Liver (tissue), 9 donors: Measurements from ENCODE around the gene MAP3K4. TPM values are rescaled to one million over a fixed set of nuclear protein-coding genes. Genes with fewer than 3 reads are reported as not detected.

Source experiments
- DNase-seq: peaks from one replicate; pipeline ENCODE4 v3.0.0-alpha.2; 2017; ENCODE audit warnings: low spot score
- H3K27ac ChIP-seq, 2 donors: one replicate each; pipeline ENCODE4 v1.7.0; 2013; ENCODE audit warnings: inconsistent platforms in 2 of 2, low read length in 2 of 2, control low read depth in 1 of 2, low read depth in 1 of 2, mild to moderate bottlenecking in 1 of 2
- H3K27me3 ChIP-seq, 4 donors: one replicate each; pipeline versions ENCODE4 v1.6.1 to v1.7.0; 2013; ENCODE audit warnings: low read length in 3 of 4, inconsistent platforms in 1 of 4, mild to moderate bottlenecking in 1 of 4, moderate library complexity in 1 of 4; ENCODE audit not compliant: control insufficient read depth in 4 of 4, insufficient read depth in 4 of 4
- H3K36me3 ChIP-seq, 4 donors: one replicate each; pipeline versions ENCODE4 v1.6.1 to v1.7.0; 2013; ENCODE audit warnings: low read length in 3 of 4, mild to moderate bottlenecking in 3 of 4, low read depth in 1 of 4, moderate library complexity in 1 of 4; ENCODE audit not compliant: control insufficient read depth in 4 of 4, insufficient read depth in 3 of 4
- H3K4me1 ChIP-seq, 4 donors: one replicate each; pipeline versions ENCODE4 v1.6.1 to v1.7.0; 2013; ENCODE audit warnings: low read length in 3 of 4, mild to moderate bottlenecking in 3 of 4, moderate library complexity in 1 of 4; ENCODE audit not compliant: control insufficient read depth in 4 of 4, insufficient read depth in 4 of 4
- H3K4me3 ChIP-seq, 3 donors: one replicate each; pipeline versions ENCODE4 v1.6.1 to v1.7.0; 2013; ENCODE audit warnings: low read length in 3 of 3, control low read depth in 1 of 3, low read depth in 1 of 3, mild to moderate bottlenecking in 1 of 3
- H3K9ac ChIP-seq, 2 donors: one replicate each; pipeline ENCODE4 v1.7.0; 2013; ENCODE audit warnings: low read length in 2 of 2, mild to moderate bottlenecking in 2 of 2, moderate library complexity in 2 of 2, control low read depth in 1 of 2, low read depth in 1 of 2
- H3K9me3 ChIP-seq, 4 donors: one replicate each; pipeline versions ENCODE4 v1.6.1 to v1.7.0; 2013; ENCODE audit warnings: low read length in 3 of 4; ENCODE audit not compliant: control insufficient read depth in 4 of 4
- FOXA1 ChIP-seq: IDR thresholded peaks from 2 replicates; pipeline ENCODE4 v1.6.1; 2016; ENCODE audit warnings: antibody characterized with exemption
- FOXA2 ChIP-seq: IDR thresholded peaks from 2 replicates; pipeline ENCODE4 v1.6.1; 2016; ENCODE audit warnings: antibody characterized with exemption
- GABPA ChIP-seq, 2 donors: IDR thresholded peaks in 1 of 2; conservative IDR thresholded peaks in 1 of 2; 2 replicates each; pipeline ENCODE4 v1.6.1; 2016; ENCODE audit warnings: antibody characterized with exemption in 2 of 2, mild to moderate bottlenecking in 1 of 2, moderate library complexity in 1 of 2
- NR2F2 ChIP-seq: IDR thresholded peaks from 2 replicates; pipeline ENCODE4 v1.6.1; 2016; ENCODE audit warnings: antibody characterized with exemption
- RAD21 ChIP-seq, 2 donors: IDR thresholded peaks; 2 replicates each; pipeline ENCODE4 v1.6.1; 2016; ENCODE audit warnings: antibody characterized with exemption in 2 of 2, mild to moderate bottlenecking in 2 of 2
- SP1 ChIP-seq: IDR thresholded peaks from 2 replicates; pipeline ENCODE4 v1.6.1; 2018; ENCODE audit warnings: antibody characterized with exemption, mild to moderate bottlenecking
- WGBS: extraction: QIAGEN DNeasy Blood & Tissue Kit; methylation state at CpG from one replicate; pipeline ENCODE4 v1.1.7; 2013; 5-methylcytosine and 5-hydroxymethylcytosine counted together
- polyA plus RNA-seq, 2 donors: library from polyadenylated mRNA; stranded (reverse) in 1 of 2; unstranded in 1 of 2; fragments of 200-250 nt in 1 of 2; fragments of >200 nt in 1 of 2; fragmentation: Nextera tagmentation in 1 of 2; extraction: Ambion mirVana in 1 of 2; gene quantifications; one replicate each; pipeline versions ENCODE4 v1.2.1 to v1.2.3, GENCODE V29; 2013 to 2015
- total RNA-seq, 2 donors: library from RNA; depleted of rRNA; stranded (reverse); fragments of >200 nt; gene quantifications; one replicate each; pipeline ENCODE4 v1.2.3, GENCODE V29; 2014
- TF ChIP-seq, protein P1 (sequence below): IDR thresholded peaks from 2 replicates; pipeline ENCODE4 v1.6.1; 2016; ENCODE audit warnings: antibody characterized with exemption
- TF ChIP-seq, protein P2 (sequence below): fragments of 150-350 bp; IDR thresholded peaks from 2 replicates; pipeline ENCODE4 v1.5.1; 2017; ENCODE audit warnings: improper control_type of control experiment, low read depth, low read length; ENCODE audit not compliant: missing input control
- donor health status: healthy.
- donor health status: healthy.
- donor health status: healthy.
- donor health status: healthy.
- donor health status: healthy.

MAP3K4 gene
- total and polyA plus RNA-seq, 4 donors: 4.3 to 20.0 (median 11.7) TPM

DNA sequence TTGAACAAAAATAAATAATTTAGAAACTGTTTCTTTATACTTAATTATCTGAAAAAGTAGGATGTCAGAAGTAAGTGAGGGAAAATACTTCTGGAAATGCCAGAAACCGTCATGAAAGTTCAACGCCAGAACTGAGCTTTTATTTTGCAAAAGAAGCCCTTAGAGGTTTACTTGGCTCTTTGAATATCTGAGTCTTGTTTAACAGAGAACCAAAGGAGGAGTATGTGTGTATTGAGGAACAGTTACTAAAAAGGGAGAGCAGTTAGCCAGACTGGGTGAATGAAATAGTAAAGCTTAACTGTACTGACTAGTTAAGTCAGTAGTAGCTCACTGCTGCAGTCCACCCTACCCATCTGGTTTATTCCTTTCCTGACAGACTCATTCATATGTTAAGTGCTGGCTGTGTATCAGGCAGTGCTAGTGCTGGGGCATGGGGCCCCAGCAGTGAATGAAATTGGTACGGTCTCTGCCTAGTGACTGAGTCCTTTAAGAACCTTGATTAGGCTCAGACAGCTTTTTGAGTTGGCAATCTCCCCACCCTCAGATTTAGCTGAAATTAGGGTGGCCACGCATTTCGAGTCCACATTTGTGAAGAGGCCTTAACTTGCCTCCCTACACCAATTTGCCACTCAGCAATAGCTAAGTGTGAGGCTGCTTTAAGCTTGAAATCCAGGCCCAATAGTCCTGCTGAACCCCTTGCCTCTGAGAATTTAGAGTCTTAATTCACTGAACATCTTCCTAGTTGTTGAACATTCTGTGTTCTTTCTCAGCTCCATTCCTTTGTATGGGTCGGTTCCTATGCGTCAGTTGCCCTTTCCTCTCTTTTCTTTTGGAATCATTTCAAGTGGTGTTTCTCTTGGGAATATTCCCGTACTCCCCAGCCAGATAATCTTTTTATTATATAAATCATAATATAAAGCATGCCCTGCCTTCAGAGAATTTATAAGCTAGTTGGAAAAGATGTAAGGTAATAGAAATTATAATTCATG is 20.2 kb downstream of the MAP3K4 start:
- Histone ChIP-seq H3K36me3 (no peaks in the 10 kb centered on the region), H3K4me1 (peaks cover 0 to 8% (median 0%) of the 10 kb centered on the region in 4 donors), H3K27me3 (no peaks in the 10 kb centered on the region), H3K27ac (no peak overlapping the region), H3K4me3 (no peak overlapping the region), H3K9ac (no peak overlapping the region), H3K9me3 (no peaks in the 10 kb centered on the region)
- WGBS: 77% methylated on average over 8 of the region's 8 CpGs
- TF ChIP-seq FOXA2 (no peak), GABPA (IDR thresholded peaks at IDR 0.05 in 1 of 2, conservative IDR thresholded peaks at IDR 0.05 in 1 of 2) (no peak)
- TF ChIP-seq, protein P1, sequence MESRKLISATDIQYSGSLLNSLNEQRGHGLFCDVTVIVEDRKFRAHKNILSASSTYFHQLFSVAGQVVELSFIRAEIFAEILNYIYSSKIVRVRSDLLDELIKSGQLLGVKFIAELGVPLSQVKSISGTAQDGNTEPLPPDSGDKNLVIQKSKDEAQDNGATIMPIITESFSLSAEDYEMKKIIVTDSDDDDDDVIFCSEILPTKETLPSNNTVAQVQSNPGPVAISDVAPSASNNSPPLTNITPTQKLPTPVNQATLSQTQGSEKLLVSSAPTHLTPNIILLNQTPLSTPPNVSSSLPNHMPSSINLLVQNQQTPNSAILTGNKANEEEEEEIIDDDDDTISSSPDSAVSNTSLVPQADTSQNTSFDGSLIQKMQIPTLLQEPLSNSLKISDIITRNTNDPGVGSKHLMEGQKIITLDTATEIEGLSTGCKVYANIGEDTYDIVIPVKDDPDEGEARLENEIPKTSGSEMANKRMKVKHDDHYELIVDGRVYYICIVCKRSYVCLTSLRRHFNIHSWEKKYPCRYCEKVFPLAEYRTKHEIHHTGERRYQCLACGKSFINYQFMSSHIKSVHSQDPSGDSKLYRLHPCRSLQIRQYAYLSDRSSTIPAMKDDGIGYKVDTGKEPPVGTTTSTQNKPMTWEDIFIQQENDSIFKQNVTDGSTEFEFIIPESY: no peak
- no peak for DNase-seq

DNA sequence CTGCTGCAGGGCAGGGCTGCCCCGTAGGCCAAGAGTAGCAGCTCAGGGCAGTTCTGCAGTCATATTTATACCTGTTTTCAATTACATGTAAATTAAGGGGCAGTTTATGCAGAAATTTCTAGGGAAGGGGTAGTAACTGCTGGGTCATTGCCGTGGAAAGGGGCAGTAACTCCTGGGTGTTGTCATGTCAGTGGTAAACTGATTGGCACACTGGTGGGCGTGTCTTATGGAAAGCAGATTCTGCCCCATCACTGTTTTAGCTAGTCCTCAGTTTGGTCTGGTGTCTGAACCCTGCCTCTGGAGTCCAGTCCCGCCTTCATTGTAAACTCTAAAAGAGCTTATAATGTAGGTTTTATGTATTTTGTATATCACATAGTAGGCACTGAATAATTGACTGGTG is 22.1 kb downstream of the MAP3K4 start:
- Histone ChIP-seq H3K36me3 (no peaks in the 10 kb centered on the region), H3K9ac (no peak overlapping the region), H3K27me3 (no peaks in the 10 kb centered on the region), H3K27ac (no peak overlapping the region), H3K4me1 (peaks cover 0 to 8% (median 0%) of the 10 kb centered on the region in 4 donors), H3K9me3 (no peaks in the 10 kb centered on the region), H3K4me3 (no peak overlapping the region)
- 98% methylated on average over 4 of the region's 4 CpGs for WGBS
- TF ChIP-seq FOXA1 (no peak), SP1 (no peak), NR2F2 (no peak), RAD21 (IDR thresholded peaks at IDR 0.05) (no peak)
- TF ChIP-seq, protein P2, sequence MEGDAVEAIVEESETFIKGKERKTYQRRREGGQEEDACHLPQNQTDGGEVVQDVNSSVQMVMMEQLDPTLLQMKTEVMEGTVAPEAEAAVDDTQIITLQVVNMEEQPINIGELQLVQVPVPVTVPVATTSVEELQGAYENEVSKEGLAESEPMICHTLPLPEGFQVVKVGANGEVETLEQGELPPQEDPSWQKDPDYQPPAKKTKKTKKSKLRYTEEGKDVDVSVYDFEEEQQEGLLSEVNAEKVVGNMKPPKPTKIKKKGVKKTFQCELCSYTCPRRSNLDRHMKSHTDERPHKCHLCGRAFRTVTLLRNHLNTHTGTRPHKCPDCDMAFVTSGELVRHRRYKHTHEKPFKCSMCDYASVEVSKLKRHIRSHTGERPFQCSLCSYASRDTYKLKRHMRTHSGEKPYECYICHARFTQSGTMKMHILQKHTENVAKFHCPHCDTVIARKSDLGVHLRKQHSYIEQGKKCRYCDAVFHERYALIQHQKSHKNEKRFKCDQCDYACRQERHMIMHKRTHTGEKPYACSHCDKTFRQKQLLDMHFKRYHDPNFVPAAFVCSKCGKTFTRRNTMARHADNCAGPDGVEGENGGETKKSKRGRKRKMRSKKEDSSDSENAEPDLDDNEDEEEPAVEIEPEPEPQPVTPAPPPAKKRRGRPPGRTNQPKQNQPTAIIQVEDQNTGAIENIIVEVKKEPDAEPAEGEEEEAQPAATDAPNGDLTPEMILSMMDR: no peak
- TF ChIP-seq, protein P1: no peak
- DNase-seq: no peak
